Measurements from ENCODE around the gene NACAD.

GRCh38 chr7:45122975-45123860 is 34.4 kb upstream of the NACAD start:
- TF ChIP-seq CTCF (IDR thresholded peaks at IDR 0.05; ENCODE audit: insufficient read depth, low read depth, low read length) (no peak), EZH2 (IDR thresholded peaks at IDR 0.05; ENCODE audit: insufficient read depth, low read length) (no peak)

Data from astrocyte (in vitro differentiated cells and primary cell).